Transverse colon (tissue), 4 donors: ENCODE data around the gene PICK1. TPM values are rescaled to one million over a fixed set of nuclear protein-coding genes. Genes with fewer than 3 reads are reported as not detected.
A peak's percentile ranks its signal among the peaks of the same experiment; 100 is the strongest.

Experiments used
- DNase-seq: peaks from one replicate; pipeline ENCODE4 v3.0.0-alpha.2; 2019
- H3K27ac ChIP-seq, 4 donors: fragments of 200-600 bp; sonication (generic); 2 replicates each; pipeline ENCODE4 v1.5.1; 2016 to 2018; ENCODE audit warnings: inconsistent platforms in 4 of 4
- H3K27me3 ChIP-seq: fragments of 200-600 bp; sonication (generic); 2 replicates; pipeline ENCODE4 v1.5.1; 2017; ENCODE audit warnings: inconsistent platforms
- H3K36me3 ChIP-seq, 4 donors: fragments of 200-600 bp; sonication (generic); 2 replicates each; pipeline ENCODE4 v1.5.1; 2017 to 2019; ENCODE audit warnings: inconsistent platforms in 4 of 4
- H3K4me1 ChIP-seq, 4 donors: fragments of 200-600 bp; sonication (generic); 2 replicates each; pipeline ENCODE4 v1.5.1; 2017 to 2020; ENCODE audit warnings: inconsistent platforms in 4 of 4
- H3K4me3 ChIP-seq, 4 donors: fragments of 200-600 bp; sonication (generic); 1 replicate in 1 of 4; 2 replicates in 3 of 4; pipeline versions ENCODE4 v1.5.1 to v1.6.1; 2017 to 2019; ENCODE audit warnings: inconsistent platforms in 4 of 4
- H3K9me3 ChIP-seq, 2 donors: fragments of 200-600 bp; sonication (generic); 2 replicates each; pipeline ENCODE4 v1.5.1; 2017 to 2019; ENCODE audit warnings: inconsistent platforms in 2 of 2
- CTCF ChIP-seq, 5 experiments: fragments of 200-600 bp in 3 of 5; fragments of 450-650 bp in 2 of 5; sonication (generic) in 3 of 5; IDR thresholded peaks; 1 replicate in 2 of 5; 2 replicates in 3 of 5; pipeline ENCODE4 v1.5.1; 2016 to 2017; ENCODE audit warnings: antibody characterized with exemption in 5 of 5, inconsistent platforms in 3 of 5, mild to moderate bottlenecking in 2 of 5, moderate library complexity in 1 of 5
- EP300 ChIP-seq: sonication (generic); formaldehyde crosslinking; IDR thresholded peaks from one replicate; pipeline ENCODE4 v1.6.1; 2017; ENCODE audit warnings: antibody characterized with exemption, low read depth
- POLR2A ChIP-seq: fragments of 450-650 bp; IDR thresholded peaks from one replicate; pipeline ENCODE4 v1.6.1; 2016; ENCODE audit warnings: antibody characterized with exemption, mild to moderate bottlenecking, moderate library complexity
- POLR2AphosphoS5 ChIP-seq, 3 donors: sonication (generic); formaldehyde crosslinking; IDR thresholded peaks; one replicate each; pipeline ENCODE4 v1.6.1; 2016; ENCODE audit warnings: antibody characterized with exemption in 3 of 3
- WGBS, 2 donors: methylation state at CpG; one replicate each; pipeline ENCODE4 v1.1.5; 2018; ENCODE audit warnings: low coverage in 1 of 2; 5-methylcytosine and 5-hydroxymethylcytosine counted together
- in situ Hi-C, 4 donors: fragments of 200-750 bp; cut with MboI; loops; one replicate each; pipeline versions ENCODE4 v1.15.0 to v1.15.1; 2017; ENCODE audit warnings: low sequenced_read_pairs in 3 of 4, low pct_ligation_motif_present in 1 of 4, low pct_unique_long_range_greater_than_20kb in 1 of 4
- intact Hi-C: fragments of 100-400 bp; cut with DNase I; formaldehyde crosslinking; loops from one replicate; pipeline ENCODE4 v1.15.1; 2023; ENCODE audit warnings: low total_unique reads
- total RNA-seq, 4 donors: library from RNA; depleted of rRNA; stranded (reverse); fragments of >200 nt; gene quantifications; one replicate each; pipeline ENCODE4 v1.1.0, GENCODE V29; 2016

The PICK1 gene
- total RNA-seq, 4 donors from 2014 or later, result 34.3 to 127 (median 69.3) TPM

GRCh38 chr22:38069372-38070249 lies 12.4 kb downstream of the PICK1 start:
- H3K4me1 ChIP-seq, result peaks cover 0 to 7% (median 2%) of the 10 kb centered on the region in 4 donors
- TF ChIP-seq POLR2AphosphoS5 (IDR thresholded peaks at IDR 0.05), result peak in 2 of 3 donors; percentile 38 to 43
- TF ChIP-seq EP300, result no peak
- no peak for TF ChIP-seq POLR2A
- TF ChIP-seq CTCF (IDR thresholded peaks at IDR 0.05), result peak; percentile 26 to 45 (median 39)
- H3K9me3 ChIP-seq, result no peaks in the 10 kb centered on the region
- peaks cover 0 to 27% (median 9%) of the 10 kb centered on the region in 4 donors for H3K36me3 ChIP-seq
- 78% methylated on average over 21 of the region's 21 CpGs; no CpG with 5 or more reads in 1 of the 2 donors for whole genome bisulfite sequencing, 2 donors
- no peak overlapping the region for H3K4me3 ChIP-seq
- peak overlapping the region; percentile 44 to 69 (median 64) for H3K27ac ChIP-seq
- in situ Hi-C loops, result loop anchor here in 1 of 4 donors (25.0 kb wide), 1 partner anchor 493 kb away; the partner anchor contains the start of gene DMC1
- no peaks in the 10 kb centered on the region for H3K27me3 ChIP-seq
- DNase-seq, result peak; percentile 29
- intact Hi-C loops, result no loop called here

GRCh38 chr22:38070250-38070921 lies 13.2 kb downstream of the PICK1 start:
- TF ChIP-seq POLR2AphosphoS5 (IDR thresholded peaks at IDR 0.05) (no peak), POLR2A (no peak), CTCF (IDR thresholded peaks at IDR 0.05) (no peak), EP300 (no peak)
- Histone ChIP-seq H3K4me3 (no peak overlapping the region), H3K36me3 (peaks cover 0 to 28% (median 6%) of the 10 kb centered on the region in 4 donors), H3K4me1 (peaks cover 0 to 7% (median 2%) of the 10 kb centered on the region in 4 donors), H3K9me3 (no peaks in the 10 kb centered on the region), H3K27ac (peak overlapping the region; percentile 29 to 69 (median 64)), H3K27me3 (no peaks in the 10 kb centered on the region)
- intact Hi-C loops (no loop called here), in situ Hi-C loops (loop anchor here in 1 of 4 donors (25.0 kb wide), 1 partner anchor 492 kb away; the partner anchor contains the start of gene DMC1)
- DNase-seq, result no peak
- 89% methylated on average over 11 of the region's 11 CpGs; no CpG with 5 or more reads in 1 of the 2 donors for WGBS, 2 donors

GRCh38 chr22:38071421-38072321 lies 14.5 kb downstream of the PICK1 start:
- peaks cover 0 to 26% (median 4%) of the 10 kb centered on the region in 4 donors for H3K36me3 ChIP-seq
- 90% methylated on average over 21 of the region's 22 CpGs; no CpG with 5 or more reads in 1 of the 2 donors for WGBS, 2 donors
- no peak overlapping the region for H3K27ac ChIP-seq
- H3K4me3 ChIP-seq, result no peak overlapping the region
- TF ChIP-seq POLR2A, result no peak
- no peak for TF ChIP-seq CTCF (IDR thresholded peaks at IDR 0.05)
- H3K9me3 ChIP-seq, result no peaks in the 10 kb centered on the region
- in situ Hi-C loops (loop anchor here in 1 of 4 donors (25.0 kb wide), 1 partner anchor 491 kb away; the partner anchor contains the start of gene DMC1), intact Hi-C loops (no loop called here)
- H3K27me3 ChIP-seq, result no peaks in the 10 kb centered on the region
- peaks cover 0 to 7% (median 2%) of the 10 kb centered on the region in 4 donors for H3K4me1 ChIP-seq
- DNase-seq, result no peak
